Peyer's patch (tissue), 4 donors: ENCODE results near the gene PPP6R3. TPM values are rescaled to one million over a fixed set of nuclear protein-coding genes. Genes with fewer than 3 reads are reported as not detected.

Source experiments
- DNase-seq, 3 donors: peaks; one replicate each; pipeline ENCODE4 v3.0.0-alpha.2; 2017 to 2019
- H3K27ac ChIP-seq, 4 donors: fragments of 200-600 bp; sonication (generic); one replicate each; pipeline ENCODE4 v1.5.1; 2016 to 2019
- H3K27me3 ChIP-seq, 2 donors: fragments of 200-600 bp; sonication (generic); one replicate each; pipeline ENCODE4 v1.5.1; 2019
- H3K36me3 ChIP-seq, 3 donors: fragments of 200-600 bp; sonication (generic); one replicate each; pipeline ENCODE4 v1.5.1; 2016 to 2019
- H3K4me1 ChIP-seq, 4 donors: fragments of 200-600 bp; sonication (generic); one replicate each; pipeline ENCODE4 v1.5.1; 2016 to 2019
- H3K4me3 ChIP-seq, 4 donors: fragments of 200-600 bp; sonication (generic); 1 replicate in 3 of 4; 2 replicates in 1 of 4; pipeline ENCODE4 v1.5.1; 2016 to 2019; ENCODE audit warnings: mild to moderate bottlenecking in 1 of 4
- H3K9me3 ChIP-seq, 4 donors: fragments of 200-600 bp; sonication (generic); one replicate each; pipeline ENCODE4 v1.5.1; 2016 to 2019; ENCODE audit warnings: mild to moderate bottlenecking in 1 of 4
- CTCF ChIP-seq, 6 experiments: fragments of 450-650 bp in 4 of 6; fragments of 200-600 bp in 2 of 6; sonication (generic) in 1 of 6; IDR thresholded peaks; one replicate each; pipeline ENCODE4 v1.5.1; 2017 to 2019; ENCODE audit warnings: antibody characterized with exemption in 6 of 6, mild to moderate bottlenecking in 3 of 6, moderate library complexity in 1 of 6
- POLR2A ChIP-seq, 2 donors: fragments of 450-650 bp; IDR thresholded peaks; one replicate each; pipeline ENCODE4 v1.5.1; 2017; ENCODE audit warnings: antibody characterized with exemption in 2 of 2, mild to moderate bottlenecking in 2 of 2, moderate library complexity in 2 of 2
- total RNA-seq, 4 donors: library from RNA; depleted of rRNA; stranded (reverse); fragments of >200 nt; gene quantifications; one replicate each; pipeline ENCODE4 v1.1.0, GENCODE V29; 2016

The PPP6R3 gene
- total RNA-seq, 4 donors from 2014 or later = 130 to 282 (median 156) TPM

GRCh38 chr11:68436985-68437926 is 23.3 kb upstream of the PPP6R3 start:
- no peaks in the 10 kb centered on the region for H3K27me3 ChIP-seq
- H3K4me3 ChIP-seq = no peak overlapping the region
- no peaks in the 10 kb centered on the region for H3K9me3 ChIP-seq
- no peak for DNase-seq
- H3K36me3 ChIP-seq = peaks cover 0 to 91% (median 0%) of the 10 kb centered on the region in 3 donors
- no peaks in the 10 kb centered on the region for H3K4me1 ChIP-seq
- TF ChIP-seq CTCF (IDR thresholded peaks at IDR 0.05) = no peak
- no peak for TF ChIP-seq POLR2A (IDR thresholded peaks at IDR 0.05)
- peak overlapping the region in 1 of 4 donors; percentile 19 for H3K27ac ChIP-seq

GRCh38 chr11:68437927-68438657 is 22.5 kb upstream of the PPP6R3 start:
- H3K4me1 ChIP-seq = no peaks in the 10 kb centered on the region
- no peak for DNase-seq
- H3K4me3 ChIP-seq = no peak overlapping the region
- H3K27me3 ChIP-seq = no peaks in the 10 kb centered on the region
- TF ChIP-seq CTCF (IDR thresholded peaks at IDR 0.05) (no peak), POLR2A (IDR thresholded peaks at IDR 0.05) (no peak)
- peak overlapping the region in 1 of 4 donors; percentile 19 for H3K27ac ChIP-seq
- no peaks in the 10 kb centered on the region for H3K9me3 ChIP-seq
- peaks cover 0 to 91% (median 0%) of the 10 kb centered on the region in 3 donors for H3K36me3 ChIP-seq

GRCh38 chr11:68438658-68439259 is 21.8 kb upstream of the PPP6R3 start:
- TF ChIP-seq POLR2A (IDR thresholded peaks at IDR 0.05) (no peak), CTCF (IDR thresholded peaks at IDR 0.05) (no peak)
- H3K36me3 ChIP-seq = peaks cover 0 to 84% (median 0%) of the 10 kb centered on the region in 3 donors
- no peak for DNase-seq
- no peak overlapping the region for H3K4me3 ChIP-seq
- H3K4me1 ChIP-seq = no peaks in the 10 kb centered on the region
- H3K27ac ChIP-seq = peak overlapping the region in 1 of 4 donors; percentile 59
- no peaks in the 10 kb centered on the region for H3K27me3 ChIP-seq
- no peaks in the 10 kb centered on the region for H3K9me3 ChIP-seq

- H3K4me3 ChIP-seq = no peak overlapping the region
- H3K27ac ChIP-seq = peak overlapping the region in 3 of 4 donors; percentile 25 to 59 (median 39)
- H3K4me1 ChIP-seq = no peaks in the 10 kb centered on the region
- H3K9me3 ChIP-seq = no peaks in the 10 kb centered on the region
- DNase-seq = no peak
- no peaks in the 10 kb centered on the region for H3K27me3 ChIP-seq
- peaks cover 0 to 83% (median 0%) of the 10 kb centered on the region in 3 donors for H3K36me3 ChIP-seq
- TF ChIP-seq CTCF (IDR thresholded peaks at IDR 0.05) (no peak), POLR2A (IDR thresholded peaks at IDR 0.05) (no peak)
Measured at GRCh38 chr11:68439355-68440065, 21.0 kb upstream of the PPP6R3 start.

GRCh38 chr11:68440224-68440623 is 20.3 kb upstream of the PPP6R3 start:
- no peaks in the 10 kb centered on the region for H3K4me1 ChIP-seq
- no peak for DNase-seq
- TF ChIP-seq POLR2A (IDR thresholded peaks at IDR 0.05) = no peak
- TF ChIP-seq CTCF (IDR thresholded peaks at IDR 0.05) = no peak
- no peaks in the 10 kb centered on the region for H3K27me3 ChIP-seq
- H3K4me3 ChIP-seq = no peak overlapping the region
- peak overlapping the region in 2 of 4 donors; percentile 25 to 39 for H3K27ac ChIP-seq
- H3K9me3 ChIP-seq = no peaks in the 10 kb centered on the region
- H3K36me3 ChIP-seq = peaks cover 0 to 78% (median 0%) of the 10 kb centered on the region in 3 donors
